Measurements from ENCODE around the gene LRIG1. TPM values are rescaled to one million over a fixed set of nuclear protein-coding genes. Genes with fewer than 3 reads are reported as not detected.

LRIG1 gene
- total and polyA plus RNA-seq, 3 experiments from 2014 or later, result 37.9 to 47.9 (median 38.2) TPM

DNA sequence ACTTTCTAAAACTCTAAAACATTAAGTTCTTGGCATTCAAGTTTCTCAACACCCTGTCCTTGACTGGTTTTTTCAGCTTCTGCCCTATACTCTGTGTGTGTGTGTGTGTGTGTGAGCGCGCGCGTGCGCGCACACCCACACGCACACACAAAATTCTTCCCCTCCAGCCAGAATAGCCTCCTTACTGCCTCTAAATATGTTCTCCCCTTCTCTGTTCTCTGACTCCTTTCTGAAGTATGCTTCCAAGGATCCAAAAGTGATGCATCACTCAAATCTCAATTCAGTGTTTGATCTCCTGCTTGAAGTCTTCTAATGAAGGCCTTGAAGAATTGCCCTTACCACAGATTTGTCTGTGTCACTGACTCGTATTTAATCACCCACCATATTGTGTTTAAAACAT is 150.2 kb downstream of the LRIG1 start:
- no peaks in the 10 kb centered on the region for H3K9me3 ChIP-seq (ENCODE audit: low read length)
- H3K4me1 ChIP-seq (ENCODE audit: insufficient read depth, low read length), result no peaks in the 10 kb centered on the region
- no peaks in the 10 kb centered on the region for H3K9me3 Mint-ChIP-seq
- no peak overlapping the region for H3K4me3 Mint-ChIP-seq
- H3K27ac Mint-ChIP-seq, result peak overlapping the region in 2 of 8 donors; percentile 4 to 12
- ChIA-PET CTCF (no interaction called here), POLR2A (no interaction called here)
- peaks cover 4% of the 10 kb centered on the region for H3K36me3 ChIP-seq (ENCODE audit: insufficient read depth, low read length)
- no peak for DNase-seq
- no peaks in the 10 kb centered on the region for H3K27me3 Mint-ChIP-seq
- H3K4me1 Mint-ChIP-seq, result peaks cover 28 to 30% (median 29%) of the 10 kb centered on the region in 3 donors
- H3K4me3 ChIP-seq (ENCODE audit: low read length), result no peak overlapping the region
- H3K36me3 Mint-ChIP-seq, result peaks cover 25 to 28% (median 27%) of the 10 kb centered on the region in 3 donors
- no peaks in the 10 kb centered on the region for H3K27me3 ChIP-seq (ENCODE audit: insufficient read depth, low read length, poor library complexity, severe bottlenecking)
- no peak overlapping the region for H3K27ac ChIP-seq (ENCODE audit: low read depth, low read length)

DNA sequence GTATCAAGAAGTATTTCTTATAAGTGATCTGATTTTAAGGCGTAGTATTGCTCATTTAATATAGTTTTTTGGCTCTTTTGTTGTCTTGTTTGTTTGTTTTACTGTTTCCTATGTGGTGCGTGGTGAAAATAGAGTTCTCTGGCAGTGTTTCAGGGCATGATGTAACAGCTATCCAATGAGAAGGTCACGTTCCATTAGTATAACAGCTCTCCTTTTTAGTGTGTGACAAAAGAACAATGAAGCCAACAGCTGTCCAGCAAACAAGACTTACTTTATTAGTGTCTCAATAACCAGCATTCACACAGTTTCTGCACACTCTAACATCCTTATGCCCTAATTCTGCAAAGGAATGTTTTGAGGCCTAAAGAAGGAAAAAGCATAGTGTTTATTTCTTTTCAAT is 152.1 kb downstream of the LRIG1 start:
- no peaks in the 10 kb centered on the region for H3K9me3 Mint-ChIP-seq
- Histone ChIP-seq H3K9me3 (ENCODE audit: low read length) (no peaks in the 10 kb centered on the region), H3K27ac (ENCODE audit: low read depth, low read length) (no peak overlapping the region), H3K27me3 (ENCODE audit: insufficient read depth, low read length, poor library complexity, severe bottlenecking) (no peaks in the 10 kb centered on the region), H3K4me1 (ENCODE audit: insufficient read depth, low read length) (no peaks in the 10 kb centered on the region), H3K4me3 (ENCODE audit: low read length) (no peak overlapping the region), H3K36me3 (ENCODE audit: insufficient read depth, low read length) (peaks cover 4% of the 10 kb centered on the region)
- H3K4me1 Mint-ChIP-seq, result peaks cover 12 to 21% (median 20%) of the 10 kb centered on the region in 3 donors
- ChIA-PET POLR2A (interaction anchor here (0.7 kb wide), 1 partner anchor 8 kb away, joined by 3 read pairs; no protein-coding TSS in a partner anchor), CTCF (no interaction called here)
- no peak overlapping the region for H3K4me3 Mint-ChIP-seq
- H3K36me3 Mint-ChIP-seq, result peaks cover 25 to 29% (median 26%) of the 10 kb centered on the region in 3 donors
- DNase-seq, result no peak
- H3K27ac Mint-ChIP-seq, result peak overlapping the region in 1 of 8 donors; percentile 58
- no peaks in the 10 kb centered on the region for H3K27me3 Mint-ChIP-seq

DNA sequence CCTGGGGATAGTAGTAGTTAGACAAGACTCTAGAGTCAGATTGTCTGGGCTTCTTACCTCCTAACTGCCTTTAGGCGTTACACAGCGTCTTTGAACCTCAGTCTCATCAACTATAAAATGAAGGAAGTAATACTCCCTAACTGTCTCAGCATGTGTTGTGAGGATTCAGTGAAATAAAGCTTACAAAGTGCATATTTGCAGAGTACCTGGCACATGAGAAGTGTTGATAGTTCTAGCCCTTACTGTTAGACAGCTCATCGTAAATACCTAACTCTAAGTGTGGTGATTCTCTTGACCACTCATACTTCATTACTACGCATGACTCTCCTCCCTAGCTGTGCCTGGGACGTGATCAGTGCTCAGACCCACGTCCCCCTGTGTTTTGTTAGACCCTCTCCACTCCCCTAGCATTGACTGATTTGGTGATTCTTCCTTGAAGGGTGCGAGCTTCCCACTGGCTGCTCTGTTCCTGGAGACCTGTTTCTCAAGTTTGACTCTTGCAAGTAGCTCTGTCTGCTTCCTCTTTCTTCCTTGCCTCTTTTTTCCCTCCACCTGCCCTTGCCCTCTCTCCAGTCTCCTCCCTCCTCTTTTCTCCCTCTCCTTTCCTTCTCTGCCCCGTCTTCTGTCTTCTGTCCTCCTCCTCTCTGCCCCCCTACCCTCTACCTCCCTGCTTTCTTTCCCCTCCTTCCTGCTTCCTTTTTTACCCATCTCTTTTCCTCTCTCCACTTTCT is 155.8 kb downstream of the LRIG1 start:
- Mint-ChIP-seq H3K27me3 (no peaks in the 10 kb centered on the region), H3K27ac (peak overlapping the region in 5 of 8 donors; percentile 30 to 94 (median 74)), H3K9me3 (no peaks in the 10 kb centered on the region), H3K36me3 (peaks cover 18 to 20% (median 18%) of the 10 kb centered on the region in 3 donors), H3K4me1 (peaks cover 7 to 22% (median 12%) of the 10 kb centered on the region in 3 donors), H3K4me3 (no peak overlapping the region)
- no peaks in the 10 kb centered on the region for H3K27me3 ChIP-seq (ENCODE audit: insufficient read depth, low read length, poor library complexity, severe bottlenecking)
- DNase-seq, result no peak
- ChIA-PET POLR2A (interaction anchor here (0.8 kb wide), 1 partner anchor 237 kb away, joined by 3 read pairs; no protein-coding TSS in a partner anchor), CTCF (interaction anchor here (0.9 to 1.4 kb wide), 2 partner anchors 33 to 477 kb away, joined by 3 to 4 read pairs; no protein-coding TSS in a partner anchor)
- no peaks in the 10 kb centered on the region for H3K4me1 ChIP-seq (ENCODE audit: insufficient read depth, low read length)
- no peaks in the 10 kb centered on the region for H3K9me3 ChIP-seq (ENCODE audit: low read length)
- peaks cover 4% of the 10 kb centered on the region for H3K36me3 ChIP-seq (ENCODE audit: insufficient read depth, low read length)
- H3K4me3 ChIP-seq (ENCODE audit: low read length), result no peak overlapping the region
- no peak overlapping the region for H3K27ac ChIP-seq (ENCODE audit: low read depth, low read length)

- Mint-ChIP-seq H3K27ac (peak overlapping the region in 1 of 8 donors; percentile 60), H3K4me3 (no peak overlapping the region), H3K4me1 (peaks cover 7 to 28% (median 14%) of the 10 kb centered on the region in 3 donors), H3K9me3 (no peaks in the 10 kb centered on the region), H3K27me3 (no peaks in the 10 kb centered on the region), H3K36me3 (peaks cover 18 to 19% (median 18%) of the 10 kb centered on the region in 3 donors)
- H3K27ac ChIP-seq (ENCODE audit: low read depth, low read length), result no peak overlapping the region
- no peaks in the 10 kb centered on the region for H3K4me1 ChIP-seq (ENCODE audit: insufficient read depth, low read length)
- no peak overlapping the region for H3K4me3 ChIP-seq (ENCODE audit: low read length)
- POLR2A ChIA-PET, result no interaction called here
- no peaks in the 10 kb centered on the region for H3K27me3 ChIP-seq (ENCODE audit: insufficient read depth, low read length, poor library complexity, severe bottlenecking)
- peaks cover 4% of the 10 kb centered on the region for H3K36me3 ChIP-seq (ENCODE audit: insufficient read depth, low read length)
- H3K9me3 ChIP-seq (ENCODE audit: low read length), result no peaks in the 10 kb centered on the region
- DNase-seq, result no peak
- CTCF ChIA-PET, result interaction anchor here (0.9 to 1.4 kb wide), 2 partner anchors 34 to 478 kb away, joined by 3 to 4 read pairs; no protein-coding TSS in a partner anchor
Observed at GRCh38 chr3:66344391-66344811, 156.4 kb downstream of the LRIG1 start.

- Histone ChIP-seq H3K9me3 (ENCODE audit: low read length) (no peaks in the 10 kb centered on the region), H3K4me1 (ENCODE audit: insufficient read depth, low read length) (no peaks in the 10 kb centered on the region), H3K27me3 (ENCODE audit: insufficient read depth, low read length, poor library complexity, severe bottlenecking) (no peaks in the 10 kb centered on the region), H3K27ac (ENCODE audit: low read depth, low read length) (no peak overlapping the region), H3K36me3 (ENCODE audit: insufficient read depth, low read length) (peaks cover 4% of the 10 kb centered on the region), H3K4me3 (ENCODE audit: low read length) (no peak overlapping the region)
- Mint-ChIP-seq H3K4me1 (peaks cover 11 to 41% (median 28%) of the 10 kb centered on the region in 3 donors), H3K9me3 (no peaks in the 10 kb centered on the region), H3K27me3 (no peaks in the 10 kb centered on the region), H3K4me3 (no peak overlapping the region), H3K27ac (no peak overlapping the region), H3K36me3 (peaks cover 12 to 14% (median 14%) of the 10 kb centered on the region in 3 donors)
- ChIA-PET CTCF (interaction anchor here (1.8 to 2.3 kb wide), 2 partner anchors 35 to 45 kb away, joined by 4 to 6 read pairs; no protein-coding TSS in a partner anchor), POLR2A (interaction anchor here (1.2 kb wide), 1 partner anchor 42 kb away, joined by 3 read pairs; no protein-coding TSS in a partner anchor)
- DNase-seq, result no peak
Observed at GRCh38 chr3:66342717-66343356, 158.0 kb downstream of the LRIG1 start.

GRCh38 chr3:66338927-66339326 is 161.9 kb downstream of the LRIG1 start:
- POLR2A ChIA-PET, result no interaction called here
- H3K9me3 ChIP-seq (ENCODE audit: low read length), result no peaks in the 10 kb centered on the region
- Mint-ChIP-seq H3K27me3 (no peaks in the 10 kb centered on the region), H3K36me3 (no peaks in the 10 kb centered on the region), H3K9me3 (no peaks in the 10 kb centered on the region), H3K27ac (peak overlapping the region in 1 of 8 donors; percentile 32), H3K4me1 (peaks cover 19 to 63% (median 41%) of the 10 kb centered on the region in 3 donors), H3K4me3 (no peak overlapping the region)
- H3K4me3 ChIP-seq (ENCODE audit: low read length), result no peak overlapping the region
- no peak for DNase-seq
- no peaks in the 10 kb centered on the region for H3K36me3 ChIP-seq (ENCODE audit: insufficient read depth, low read length)
- no peaks in the 10 kb centered on the region for H3K4me1 ChIP-seq (ENCODE audit: insufficient read depth, low read length)
- H3K27ac ChIP-seq (ENCODE audit: low read depth, low read length), result no peak overlapping the region
- CTCF ChIA-PET, result no interaction called here
- no peaks in the 10 kb centered on the region for H3K27me3 ChIP-seq (ENCODE audit: insufficient read depth, low read length, poor library complexity, severe bottlenecking)

DNA sequence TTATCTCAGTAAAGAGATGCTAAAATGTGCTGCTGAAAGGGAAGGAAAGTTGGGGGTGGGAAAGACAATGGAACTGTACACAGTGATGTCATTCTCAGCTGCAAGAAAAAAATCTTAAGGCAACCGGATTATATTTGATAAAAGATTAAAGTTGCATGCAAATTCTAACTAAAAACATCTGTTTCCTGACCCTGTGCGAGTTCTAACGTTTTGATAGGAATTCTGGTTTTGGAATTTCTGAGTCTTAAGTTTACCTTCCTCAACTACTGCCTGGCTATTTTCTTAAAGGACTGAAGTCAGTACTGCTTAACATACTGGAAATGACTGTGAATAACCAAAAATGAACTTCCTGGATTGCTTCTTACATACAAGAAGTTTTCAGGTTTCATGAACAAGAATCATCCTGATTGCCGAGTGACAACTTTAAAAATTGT is 164.5 kb downstream of the LRIG1 start:
- no peaks in the 10 kb centered on the region for H3K9me3 ChIP-seq (ENCODE audit: low read length)
- Mint-ChIP-seq H3K36me3 (peaks cover 0 to 5% (median 1%) of the 10 kb centered on the region in 3 donors), H3K27me3 (no peaks in the 10 kb centered on the region), H3K4me3 (no peak overlapping the region), H3K9me3 (no peaks in the 10 kb centered on the region), H3K4me1 (peaks cover 17 to 66% (median 50%) of the 10 kb centered on the region in 3 donors), H3K27ac (peak overlapping the region in 4 of 8 donors; percentile 10 to 48 (median 31))
- H3K4me1 ChIP-seq (ENCODE audit: insufficient read depth, low read length), result no peaks in the 10 kb centered on the region
- H3K4me3 ChIP-seq (ENCODE audit: low read length), result no peak overlapping the region
- POLR2A ChIA-PET, result no interaction called here
- no peak overlapping the region for H3K27ac ChIP-seq (ENCODE audit: low read depth, low read length)
- H3K27me3 ChIP-seq (ENCODE audit: insufficient read depth, low read length, poor library complexity, severe bottlenecking), result no peaks in the 10 kb centered on the region
- H3K36me3 ChIP-seq (ENCODE audit: insufficient read depth, low read length), result no peaks in the 10 kb centered on the region
- CTCF ChIA-PET, result no interaction called here
- no peak for DNase-seq

DNA sequence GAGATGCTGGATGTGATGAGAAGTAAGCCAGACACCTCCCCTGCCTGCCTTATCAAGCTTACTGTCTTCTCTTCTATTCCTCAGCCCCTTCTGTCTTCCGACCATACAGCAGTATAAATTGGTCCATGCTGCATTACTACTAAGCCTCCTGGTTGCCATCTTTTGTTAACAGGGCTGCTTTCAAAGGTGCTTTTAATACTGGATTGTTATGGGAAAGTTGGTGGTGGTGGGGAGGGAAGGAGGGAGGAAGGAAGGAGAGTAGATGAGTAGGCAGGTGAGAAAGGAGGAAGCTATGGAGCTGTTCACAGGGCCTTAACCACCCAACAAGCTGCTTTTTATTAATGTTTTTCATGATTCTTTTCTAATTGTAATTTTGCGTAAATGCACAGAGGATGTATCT is 165.2 kb downstream of the LRIG1 start:
- ChIA-PET CTCF (no interaction called here), POLR2A (no interaction called here)
- H3K27ac ChIP-seq (ENCODE audit: low read depth, low read length), result no peak overlapping the region
- H3K27me3 ChIP-seq (ENCODE audit: insufficient read depth, low read length, poor library complexity, severe bottlenecking), result no peaks in the 10 kb centered on the region
- no peak overlapping the region for H3K4me3 ChIP-seq (ENCODE audit: low read length)
- H3K27ac Mint-ChIP-seq, result peak overlapping the region in 6 of 8 donors; percentile 3 to 84 (median 40)
- H3K4me1 Mint-ChIP-seq, result peaks cover 17 to 69% (median 50%) of the 10 kb centered on the region in 3 donors
- H3K4me1 ChIP-seq (ENCODE audit: insufficient read depth, low read length), result no peaks in the 10 kb centered on the region
- no peak overlapping the region for H3K4me3 Mint-ChIP-seq
- H3K9me3 Mint-ChIP-seq, result no peaks in the 10 kb centered on the region
- DNase-seq, result no peak
- peaks cover 0 to 5% (median 1%) of the 10 kb centered on the region in 3 donors for H3K36me3 Mint-ChIP-seq
- H3K9me3 ChIP-seq (ENCODE audit: low read length), result no peaks in the 10 kb centered on the region
- H3K27me3 Mint-ChIP-seq, result no peaks in the 10 kb centered on the region
- no peaks in the 10 kb centered on the region for H3K36me3 ChIP-seq (ENCODE audit: insufficient read depth, low read length)

Data from CD8-positive, alpha-beta memory T cell (primary cell).